ENCODE measurements around the gene ACP5. TPM values are rescaled to one million over a fixed set of nuclear protein-coding genes. Genes with fewer than 3 reads are reported as not detected.
"Not testable (repeated sequence)": the region's sequence is repeated elsewhere in the genome, so short reads cannot be mapped to it uniquely, and the experiment has no call there.

Gene ACP5
- total and polyA plus RNA-seq, 10 of the 15 experiments (the other 5 are each of a cell fraction or from before 2014, with no cell fraction given) = 1.0 to 73.4 (median 36.8) TPM

DNA sequence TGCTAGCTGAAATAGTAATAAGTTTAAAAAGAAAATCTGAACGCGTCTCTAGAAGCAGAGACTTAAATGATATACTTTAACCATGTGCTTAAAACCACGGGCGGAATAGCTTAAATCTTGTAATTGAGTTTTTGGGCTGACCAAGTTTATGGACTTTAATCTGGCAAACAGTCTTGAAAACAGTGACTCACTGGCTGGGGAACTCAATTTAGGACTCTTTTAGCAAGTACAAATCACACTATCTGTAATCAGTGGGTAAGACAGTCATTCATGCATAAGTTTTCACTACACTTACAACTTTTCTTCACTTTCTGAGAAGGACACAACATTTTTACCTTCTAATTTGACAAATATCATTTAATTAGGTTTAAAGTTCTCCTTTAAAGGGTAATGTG, 46.6 kb upstream of the ACP5 start:
- H4K20me1 ChIP-seq (ENCODE audit: control insufficient read depth, insufficient read depth) = no peaks in the 10 kb centered on the region
- RAD21 ChIA-PET (ENCODE audit: unreplicated experiment) = no interaction called here
- no peak for ATAC-seq
- 71% methylated on average over 4 of the region's 4 CpGs for WGBS (ENCODE audit: insufficient coverage, insufficient replicate concordance, low lambda C conversion rate, missing lambda C conversion rate)
- peaks cover 2% of the 10 kb centered on the region; the same call in 2 of the 3 replicates for H3K9me3 ChIP-seq (replicated peaks; ENCODE audit: control insufficient read depth, insufficient read depth, low read length)
- no peak overlapping the region for H2AFZ ChIP-seq (ENCODE audit: control insufficient read depth, low read depth, low read length)
- intact Hi-C loops (cut with micrococcal nuclease; ENCODE audit: unreplicated experiment) (no loop called here), in situ Hi-C loops (cut with MboI) (no loop called here)
- no peak overlapping the region for H3K27ac ChIP-seq (ENCODE audit: control insufficient read depth, insufficient read depth)
- SMC1A ChIA-PET (ENCODE audit: uncharacterized antibody, unreplicated experiment) = no interaction called here
- H3K4me3 ChIP-seq = no peak overlapping the region
- H3K36me3 ChIP-seq (ENCODE audit: control insufficient read depth in 2 of 2, insufficient read depth in 2 of 2, low read length in 1 of 2) = peaks cover 0 to 8% of the 10 kb centered on the region in 2 experiments; a peak in 3 of 4 replicates
- POLR2A ChIA-PET = no interaction called here
- no peaks in the 10 kb centered on the region for H3K4me1 ChIP-seq (ENCODE audit: control insufficient read depth, insufficient read depth, low read length)
- CTCF ChIA-PET = no interaction called here
- TF ChIP-seq, protein P1, sequence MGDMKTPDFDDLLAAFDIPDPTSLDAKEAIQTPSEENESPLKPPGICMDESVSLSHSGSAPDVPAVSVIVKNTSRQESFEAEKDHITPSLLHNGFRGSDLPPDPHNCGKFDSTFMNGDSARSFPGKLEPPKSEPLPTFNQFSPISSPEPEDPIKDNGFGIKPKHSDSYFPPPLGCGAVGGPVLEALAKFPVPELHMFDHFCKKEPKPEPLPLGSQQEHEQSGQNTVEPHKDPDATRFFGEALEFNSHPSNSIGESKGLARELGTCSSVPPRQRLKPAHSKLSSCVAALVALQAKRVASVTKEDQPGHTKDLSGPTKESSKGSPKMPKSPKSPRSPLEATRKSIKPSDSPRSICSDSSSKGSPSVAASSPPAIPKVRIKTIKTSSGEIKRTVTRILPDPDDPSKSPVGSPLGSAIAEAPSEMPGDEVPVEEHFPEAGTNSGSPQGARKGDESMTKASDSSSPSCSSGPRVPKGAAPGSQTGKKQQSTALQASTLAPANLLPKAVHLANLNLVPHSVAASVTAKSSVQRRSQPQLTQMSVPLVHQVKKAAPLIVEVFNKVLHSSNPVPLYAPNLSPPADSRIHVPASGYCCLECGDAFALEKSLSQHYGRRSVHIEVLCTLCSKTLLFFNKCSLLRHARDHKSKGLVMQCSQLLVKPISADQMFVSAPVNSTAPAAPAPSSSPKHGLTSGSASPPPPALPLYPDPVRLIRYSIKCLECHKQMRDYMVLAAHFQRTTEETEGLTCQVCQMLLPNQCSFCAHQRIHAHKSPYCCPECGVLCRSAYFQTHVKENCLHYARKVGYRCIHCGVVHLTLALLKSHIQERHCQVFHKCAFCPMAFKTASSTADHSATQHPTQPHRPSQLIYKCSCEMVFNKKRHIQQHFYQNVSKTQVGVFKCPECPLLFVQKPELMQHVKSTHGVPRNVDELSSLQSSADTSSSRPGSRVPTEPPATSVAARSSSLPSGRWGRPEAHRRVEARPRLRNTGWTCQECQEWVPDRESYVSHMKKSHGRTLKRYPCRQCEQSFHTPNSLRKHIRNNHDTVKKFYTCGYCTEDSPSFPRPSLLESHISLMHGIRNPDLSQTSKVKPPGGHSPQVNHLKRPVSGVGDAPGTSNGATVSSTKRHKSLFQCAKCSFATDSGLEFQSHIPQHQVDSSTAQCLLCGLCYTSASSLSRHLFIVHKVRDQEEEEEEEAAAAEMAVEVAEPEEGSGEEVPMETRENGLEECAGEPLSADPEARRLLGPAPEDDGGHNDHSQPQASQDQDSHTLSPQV (IDR thresholded peaks at IDR 0.05) = no peak
- TF ChIP-seq, protein P2, sequence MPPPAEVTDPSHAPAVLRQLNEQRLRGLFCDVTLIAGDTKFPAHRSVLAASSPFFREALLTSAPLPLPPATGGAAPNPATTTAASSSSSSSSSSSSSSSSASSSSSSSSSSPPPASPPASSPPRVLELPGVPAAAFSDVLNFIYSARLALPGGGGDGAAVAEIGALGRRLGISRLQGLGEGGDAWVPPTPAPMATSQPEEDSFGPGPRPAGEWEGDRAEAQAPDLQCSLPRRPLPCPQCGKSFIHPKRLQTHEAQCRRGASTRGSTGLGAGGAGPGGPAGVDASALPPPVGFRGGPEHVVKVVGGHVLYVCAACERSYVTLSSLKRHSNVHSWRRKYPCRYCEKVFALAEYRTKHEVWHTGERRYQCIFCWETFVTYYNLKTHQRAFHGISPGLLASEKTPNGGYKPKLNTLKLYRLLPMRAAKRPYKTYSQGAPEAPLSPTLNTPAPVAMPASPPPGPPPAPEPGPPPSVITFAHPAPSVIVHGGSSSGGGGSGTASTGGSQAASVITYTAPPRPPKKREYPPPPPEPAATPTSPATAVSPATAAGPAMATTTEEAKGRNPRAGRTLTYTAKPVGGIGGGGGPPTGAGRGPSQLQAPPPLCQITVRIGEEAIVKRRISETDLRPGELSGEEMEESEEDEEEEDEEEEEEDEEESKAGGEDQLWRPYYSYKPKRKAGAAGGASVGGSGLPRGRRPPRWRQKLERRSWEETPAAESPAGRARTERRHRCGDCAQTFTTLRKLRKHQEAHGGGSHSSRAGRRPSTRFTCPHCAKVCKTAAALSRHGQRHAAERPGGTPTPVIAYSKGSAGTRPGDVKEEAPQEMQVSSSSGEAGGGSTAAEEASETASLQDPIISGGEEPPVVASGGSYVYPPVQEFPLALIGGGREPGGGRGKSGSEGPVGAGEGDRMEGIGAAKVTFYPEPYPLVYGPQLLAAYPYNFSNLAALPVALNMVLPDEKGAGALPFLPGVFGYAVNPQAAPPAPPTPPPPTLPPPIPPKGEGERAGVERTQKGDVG (CRISPR knock-in tag; IDR thresholded peaks at IDR 0.05) = no peak
- no peaks in the 10 kb centered on the region for H3K79me2 ChIP-seq (ENCODE audit: control insufficient read depth, insufficient read depth, low read length)
- no peak for FAIRE-seq
- no TSS peak for BruUV-seq (replicated peaks)
- H3K9ac ChIP-seq (ENCODE audit: control insufficient read depth, insufficient read depth, low read length) = no peak overlapping the region
- H3K4me2 ChIP-seq (ENCODE audit: control insufficient read depth, insufficient read depth) = no peak overlapping the region
- no peaks in the 10 kb centered on the region; a peak in 1 of 4 replicates for H3K27me3 ChIP-seq (replicated peaks in 1 of 2; ENCODE audit: control insufficient read depth in 2 of 2, insufficient read depth in 2 of 2, low read length in 1 of 2)
- no peak for DNase-seq (ENCODE audit: low read depth, low spot score)

DNA sequence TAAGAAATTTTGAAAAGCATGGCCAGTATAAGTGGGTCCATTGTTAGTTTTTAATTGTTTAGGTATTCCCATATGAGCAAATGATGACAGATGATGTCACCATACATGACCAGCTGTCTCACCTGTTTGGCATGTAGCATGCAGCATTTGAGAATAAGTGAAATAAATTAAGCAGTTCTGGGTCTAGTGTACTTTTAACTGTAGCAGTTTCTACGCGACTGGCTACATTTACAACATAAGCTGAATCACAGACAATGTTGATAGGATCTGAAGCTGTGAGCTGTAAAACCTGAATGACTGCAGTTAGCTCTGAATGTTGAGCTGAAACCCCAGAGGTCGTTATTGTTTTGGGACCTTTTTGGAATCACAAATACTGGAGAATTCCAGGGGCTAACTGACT, 45.0 kb upstream of the ACP5 start:
- BruUV-seq (replicated peaks); H3K27me3 ChIP-seq (replicated peaks in 1 of 2; ENCODE audit: control insufficient read depth in 2 of 2, insufficient read depth in 2 of 2, low read length in 1 of 2); H2AFZ ChIP-seq (ENCODE audit: control insufficient read depth, low read depth, low read length); RAD21 ChIA-PET (ENCODE audit: unreplicated experiment); ATAC-seq; H3K4me2 ChIP-seq (ENCODE audit: control insufficient read depth, insufficient read depth); H3K36me3 ChIP-seq (ENCODE audit: control insufficient read depth in 2 of 2, insufficient read depth in 2 of 2, low read length in 1 of 2); H3K4me3 ChIP-seq; H3K79me2 ChIP-seq (ENCODE audit: control insufficient read depth, insufficient read depth, low read length); intact Hi-C loops (cut with micrococcal nuclease; ENCODE audit: unreplicated experiment); POLR2A ChIA-PET; DNase-seq (ENCODE audit: low read depth, low spot score); H4K20me1 ChIP-seq (ENCODE audit: control insufficient read depth, insufficient read depth); in situ Hi-C loops (cut with MboI); H3K4me1 ChIP-seq (ENCODE audit: control insufficient read depth, insufficient read depth, low read length); H3K9ac ChIP-seq (ENCODE audit: control insufficient read depth, insufficient read depth, low read length); FAIRE-seq; H3K27ac ChIP-seq (ENCODE audit: control insufficient read depth, insufficient read depth): not testable (repeated sequence)
- SMC1A ChIA-PET (ENCODE audit: uncharacterized antibody, unreplicated experiment) = interaction anchor here (1.0 kb wide), 1 partner anchor 176 kb away, joined by 3 read pairs; the partner anchor contains the start of gene ZNF491
- WGBS (ENCODE audit: insufficient coverage, insufficient replicate concordance, low lambda C conversion rate, missing lambda C conversion rate) = 85% methylated on average over 3 of the region's 3 CpGs
- CTCF ChIA-PET = interaction anchor here (0.6 kb wide), 1 partner anchor 255 kb away, joined by 4 read pairs; no protein-coding TSS in a partner anchor
- peaks cover 12% of the 10 kb centered on the region for H3K9me3 ChIP-seq (replicated peaks; ENCODE audit: control insufficient read depth, insufficient read depth, low read length)
